GM13976 (cell line): Measurements from ENCODE around the gene KDM4C.

Experiments used
- DNase-seq: peaks from one replicate; pipeline ENCODE4 v3.0.0; 2012; ENCODE audit warnings: low spot score
- CTCF ChIP-seq: IDR thresholded peaks from 2 replicates; pipeline ENCODE4 v1.5.1; 2012; ENCODE audit warnings: borderline replicate concordance, mild to moderate bottlenecking; ENCODE audit not compliant: insufficient read depth; ENCODE audit errors: extremely low read depth, missing control alignments, control extremely low read depth
- in situ Hi-C: fragments of 300-500 bp; cut with MboI; formaldehyde crosslinking; loops from one replicate; pipeline ENCODE4 v1.12.0; 2022; ENCODE audit warnings: low sequenced_read_pairs, mixed read lengths, inconsistent platforms; ENCODE audit not compliant: unreplicated experiment

KDM4C gene

GRCh38 chr9:7153134-7153533 lies 395.4 kb downstream of the KDM4C start:
- TF ChIP-seq CTCF, result no peak
- DNase-seq, result no peak
- in situ Hi-C loops, result no loop called here

- in situ Hi-C loops, result no loop called here
- no peak for TF ChIP-seq CTCF
- no peak for DNase-seq
Observed at GRCh38 chr9:7153566-7153965, 395.8 kb downstream of the KDM4C start.

GRCh38 chr9:7154003-7154619 lies 396.3 kb downstream of the KDM4C start:
- in situ Hi-C loops, result no loop called here
- no peak for TF ChIP-seq CTCF
- no peak for DNase-seq

- in situ Hi-C loops, result no loop called here
- TF ChIP-seq CTCF, result no peak
- no peak for DNase-seq
Observed at GRCh38 chr9:7154650-7155049, 396.9 kb downstream of the KDM4C start.

GRCh38 chr9:7161469-7161868 lies 403.7 kb downstream of the KDM4C start:
- in situ Hi-C loops, result no loop called here
- DNase-seq, result no peak
- no peak for TF ChIP-seq CTCF

GRCh38 chr9:7163932-7164331 lies 406.2 kb downstream of the KDM4C start:
- in situ Hi-C loops, result no loop called here
- TF ChIP-seq CTCF, result no peak
- no peak for DNase-seq

- no peak for DNase-seq
Observed at GRCh38 chr9:7164440-7165330, 406.9 kb downstream of the KDM4C start.

More at GRCh38 chr9:7164440-7165330, 406.9 kb downstream of the KDM4C start:
- in situ Hi-C loops, result no loop called here
- no peak for TF ChIP-seq CTCF
